PC-9 (cell line): ENCODE results near the gene CDK8. TPM values are rescaled to one million over a fixed set of nuclear protein-coding genes. Genes with fewer than 3 reads are reported as not detected.

Experiments
- BruUV-seq: library from RNA; stranded (reverse); fragments of 400-500 nt; replicated peaks from 2 replicates; lab custom pipeline; 2021; lab: Mats Ljungman, UMichigan
- CTCF ChIA-PET: fragments of 300-600 bp; sonication (Branson Sonifier 250); formaldehyde crosslinking; loops from one replicate; lab custom pipeline; 2022; ENCODE audit warnings: antibody characterized with exemption; lab: Charles Lee
- POLR2A ChIA-PET: fragments of 300-600 bp; sonication (Branson Sonifier 250); formaldehyde crosslinking; loops from one replicate; lab custom pipeline; 2022; ENCODE audit warnings: antibody characterized with exemption; ENCODE audit not compliant: unreplicated experiment; lab: Charles Lee
- DNase-seq, 2 experiments: peaks; one replicate each; pipeline versions ENCODE4 v3.0.0 to v3.0.0-alpha.2; 2015 to 2022; ENCODE audit warnings: mixed read lengths in 1 of 2
- H2AFZ ChIP-seq: fragments of 200-600 bp; sonication (generic); 2 replicates; pipeline ENCODE4 v1.8.1; 2017; ENCODE audit warnings: antibody characterized with exemption
- H3F3A ChIP-seq: fragments of 200-600 bp; sonication (generic); 2 replicates; pipeline ENCODE4 v1.8.1; 2017; ENCODE audit warnings: antibody characterized with exemption, mild to moderate bottlenecking, low read depth; ENCODE audit not compliant: insufficient read depth
- H3K27ac ChIP-seq: fragments of 200-600 bp; sonication (generic); 2 replicates; pipeline ENCODE4 v1.6.1; 2016; ENCODE audit warnings: mixed run types
- H3K27me3 ChIP-seq: fragments of 200-600 bp; sonication (generic); 2 replicates; pipeline ENCODE4 v1.6.1; 2016; ENCODE audit warnings: low read depth, mixed run types; ENCODE audit not compliant: insufficient read depth
- H3K36me3 ChIP-seq: fragments of 200-600 bp; sonication (generic); 2 replicates; pipeline ENCODE4 v1.6.1; 2016; ENCODE audit warnings: low read depth, mixed run types
- H3K4me1 ChIP-seq: fragments of 200-600 bp; sonication (generic); replicated peaks from 2 replicates; pipeline ENCODE4 v1.6.1; 2016; ENCODE audit warnings: mixed run types; ENCODE audit not compliant: insufficient read depth
- H3K4me2 ChIP-seq: fragments of 200-600 bp; sonication (generic); 2 replicates; pipeline ENCODE4 v1.6.1; 2017; ENCODE audit warnings: mixed run types
- H3K4me3 ChIP-seq: fragments of 200-600 bp; sonication (generic); 2 replicates; pipeline ENCODE4 v1.6.1; 2016; ENCODE audit warnings: mixed run types
- H3K79me2 ChIP-seq: fragments of 200-600 bp; sonication (generic); 2 replicates; pipeline ENCODE4 v1.6.1; 2017; ENCODE audit warnings: low read depth, mixed run types
- H3K9me2 ChIP-seq: fragments of 200-600 bp; sonication (generic); 2 replicates; pipeline ENCODE4 v1.8.1; 2017; ENCODE audit warnings: mild to moderate bottlenecking; ENCODE audit not compliant: insufficient read depth
- H3K9me3 ChIP-seq: fragments of 200-600 bp; sonication (generic); 2 replicates; pipeline ENCODE4 v1.8.1; 2016; ENCODE audit warnings: low read depth; ENCODE audit not compliant: insufficient read depth
- H4K20me1 ChIP-seq: fragments of 200-600 bp; sonication (generic); 2 replicates; pipeline ENCODE4 v1.8.1; 2017; ENCODE audit not compliant: insufficient read depth
- CTCF ChIP-seq: fragments of 200-600 bp; sonication (generic); conservative IDR thresholded peaks from 2 replicates; pipeline ENCODE4 v1.6.1; 2017; ENCODE audit warnings: mixed run types, antibody characterized with exemption, mild to moderate bottlenecking, moderate library complexity
- EZH2 ChIP-seq: fragments of 200-600 bp; sonication (generic); IDR thresholded peaks from 2 replicates; pipeline ENCODE4 v1.8.0; 2017; ENCODE audit warnings: antibody characterized with exemption, low read depth
- intact Hi-C: fragments of 100-400 bp; cut with micrococcal nuclease; formaldehyde crosslinking; loops from one replicate; pipeline ENCODE4 v1.10.0; 2022; ENCODE audit not compliant: unreplicated experiment
- total RNA-seq: library from RNA; stranded (reverse); gene quantifications from 2 replicates; pipeline ENCODE4 v1.2.3, GENCODE V29; 2021

The CDK8 gene
- total RNA-seq, 1 experiment from 2014 or later: 14.8 TPM

- H4K20me1 ChIP-seq: no peaks in the 10 kb centered on the region; the same call in 1 of the 2 replicates
- no peak for TF ChIP-seq CTCF
- no peak for TF ChIP-seq EZH2
- H3F3A ChIP-seq: no peaks in the 10 kb centered on the region
- BruUV-seq: no TSS peak
- no peak overlapping the region for H3K27ac ChIP-seq
- no peaks in the 10 kb centered on the region for H3K9me2 ChIP-seq
- POLR2A ChIA-PET: no interaction called here
- intact Hi-C loops: no loop called here
- no peaks in the 10 kb centered on the region for H3K9me3 ChIP-seq
- no peak overlapping the region for H3K4me3 ChIP-seq
- CTCF ChIA-PET: no interaction called here
- no peaks in the 10 kb centered on the region for H3K36me3 ChIP-seq
- no peaks in the 10 kb centered on the region for H3K4me1 ChIP-seq
- DNase-seq: no peak
- H3K79me2 ChIP-seq: peaks cover 19% of the 10 kb centered on the region
- H2AFZ ChIP-seq: no peak overlapping the region
- no peak overlapping the region for H3K4me2 ChIP-seq
- H3K27me3 ChIP-seq: no peaks in the 10 kb centered on the region
Observed at GRCh38 chr13:26320766-26321165, 66.8 kb downstream of the CDK8 start.

- H3K79me2 ChIP-seq: peaks cover 20% of the 10 kb centered on the region; the same call in 1 of the 2 replicates
- no peak overlapping the region for H3K4me3 ChIP-seq
- intact Hi-C loops: no loop called here
- no peaks in the 10 kb centered on the region for H3K27me3 ChIP-seq
- H4K20me1 ChIP-seq: peaks cover 3% of the 10 kb centered on the region; the same call in 1 of the 2 replicates
- no peak overlapping the region for H2AFZ ChIP-seq
- no peaks in the 10 kb centered on the region; the same call in 1 of the 2 replicates for H3K9me3 ChIP-seq
- H3K9me2 ChIP-seq: no peaks in the 10 kb centered on the region
- TF ChIP-seq EZH2 (no peak), CTCF (no peak)
- no peaks in the 10 kb centered on the region for H3K36me3 ChIP-seq
- no peaks in the 10 kb centered on the region for H3F3A ChIP-seq
- H3K4me2 ChIP-seq: no peak overlapping the region
- ChIA-PET POLR2A (no interaction called here), CTCF (no interaction called here)
- DNase-seq: no peak
- H3K4me1 ChIP-seq: 0 out of 2 replicates have a peak, but pooled peaks cover 3% of the 10 kb centered on the region
- no peak overlapping the region for H3K27ac ChIP-seq
- BruUV-seq: no TSS peak
Observed at GRCh38 chr13:26323127-26323526, 69.2 kb downstream of the CDK8 start.

GRCh38 chr13:26323764-26324163 lies 69.8 kb downstream of the CDK8 start:
- Histone ChIP-seq H3F3A (no peaks in the 10 kb centered on the region), H3K36me3 (no peaks in the 10 kb centered on the region), H3K9me2 (no peaks in the 10 kb centered on the region), H3K27ac (no peak overlapping the region), H3K4me2 (no peak overlapping the region), H4K20me1 (peaks cover 3% of the 10 kb centered on the region; the same call in 1 of the 2 replicates), H3K27me3 (no peaks in the 10 kb centered on the region), H3K4me1 (0 out of 2 replicates have a peak, but pooled peaks cover 3% of the 10 kb centered on the region), H3K4me3 (no peak overlapping the region), H3K9me3 (no peaks in the 10 kb centered on the region; the same call in 1 of the 2 replicates), H2AFZ (no peak overlapping the region), H3K79me2 (peaks cover 26% of the 10 kb centered on the region; the same call in 1 of the 2 replicates)
- DNase-seq: no peak
- ChIA-PET POLR2A (no interaction called here), CTCF (no interaction called here)
- BruUV-seq: no TSS peak
- TF ChIP-seq CTCF: no peak
- no peak for TF ChIP-seq EZH2
- intact Hi-C loops: no loop called here
